Activated T-cell treated with anti-CD3 and anti-CD28 coated beads, Interleukin-2, amount 50 U/mL, for 72 hours (primary cell): ENCODE data around the gene SPANXA2. TPM values are rescaled to one million over a fixed set of nuclear protein-coding genes. Genes with fewer than 3 reads are reported as not detected.
"Not testable (repeated sequence)": the region's sequence is repeated elsewhere in the genome, so short reads cannot be mapped to it uniquely, and the experiment has no call there.

Experiments used
- ATAC-seq, 2 donors: fragments of 150-1000 bp; cut with Tn5 transposase; replicated peaks in 1 of 2; 2 replicates each; pipeline ENCODE4 v1.10.0; 2021; ENCODE audit warnings: moderate library complexity in 2 of 2, mild to moderate bottlenecking in 1 of 2
- DNase-seq, 2 donors: peaks; one replicate each; pipeline ENCODE4 v3.0.0; 2021 to 2022; ENCODE audit warnings: mixed read lengths in 1 of 2
- H3K27ac Mint-ChIP-seq: one replicate; pipeline ENCODE4 v1.8.0; 2022; ENCODE audit warnings: mild to moderate bottlenecking, moderate library complexity, mixed read lengths
- H3K27me3 Mint-ChIP-seq: one replicate; pipeline ENCODE4 v1.8.0; 2022; ENCODE audit warnings: low read depth, mixed read lengths
- H3K36me3 Mint-ChIP-seq, 2 donors: one replicate each; pipeline ENCODE4 v1.8.0; 2022; ENCODE audit warnings: mixed read lengths in 2 of 2, mild to moderate bottlenecking in 1 of 2; ENCODE audit not compliant: insufficient read depth in 2 of 2
- H3K4me1 Mint-ChIP-seq: one replicate; pipeline ENCODE4 v1.8.0; 2022; ENCODE audit warnings: low read depth, mixed read lengths
- H3K4me3 Mint-ChIP-seq, 2 donors: one replicate each; pipeline ENCODE4 v1.8.0; 2022; ENCODE audit warnings: mild to moderate bottlenecking in 2 of 2, mixed read lengths in 2 of 2, moderate library complexity in 2 of 2
- H3K9me3 Mint-ChIP-seq, 2 donors: one replicate each; pipeline ENCODE4 v1.8.0; 2022; ENCODE audit warnings: mixed read lengths in 2 of 2
- total RNA-seq, 2 donors: library from RNA; stranded (reverse); gene quantifications; one replicate each; pipeline ENCODE4 v1.2.3, GENCODE V29; 2022

Gene SPANXA2, protein sequence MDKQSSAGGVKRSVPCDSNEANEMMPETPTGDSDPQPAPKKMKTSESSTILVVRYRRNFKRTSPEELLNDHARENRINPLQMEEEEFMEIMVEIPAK
- not detected for total RNA-seq

- H3K4me1 Mint-ChIP-seq, DNase-seq, ATAC-seq, H3K36me3 Mint-ChIP-seq, H3K27me3 Mint-ChIP-seq, H3K4me3 Mint-ChIP-seq, H3K9me3 Mint-ChIP-seq, H3K27ac Mint-ChIP-seq: not testable (repeated sequence)
Measured at GRCh38 chrX:141589408-141589807, at the start of gene SPANXA2. Gene SPANXA2, plus strand, starts transcription at chrX:141589708. Its CDS starts 60 bp downstream, at chrX:141589768.

GRCh38 chrX:141542551-141542950 lies 47.0 kb upstream of the SPANXA2 start:
- not testable (repeated sequence) for ATAC-seq, H3K27me3 Mint-ChIP-seq, H3K9me3 Mint-ChIP-seq, DNase-seq, H3K36me3 Mint-ChIP-seq, H3K27ac Mint-ChIP-seq, H3K4me1 Mint-ChIP-seq, H3K4me3 Mint-ChIP-seq

DNA sequence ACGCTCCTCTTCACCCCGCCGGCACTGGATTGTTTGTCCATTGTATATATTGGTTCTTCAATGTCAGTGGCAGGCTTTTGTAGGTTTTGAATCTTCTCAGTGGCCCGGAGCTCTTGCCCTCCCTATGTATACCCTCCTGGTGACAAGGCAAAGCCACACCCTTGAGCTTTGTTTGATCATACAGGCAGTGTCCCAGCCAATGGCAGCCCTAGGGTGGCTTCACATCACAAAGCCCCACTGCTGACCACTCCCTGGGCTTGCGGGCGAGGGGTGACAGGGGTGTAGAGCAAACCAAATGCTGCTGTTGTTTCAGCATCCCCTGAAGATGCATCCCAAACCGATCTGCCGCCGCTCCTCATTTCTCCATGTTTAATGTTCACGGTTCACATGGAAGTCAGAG lies 4.9 kb upstream of the SPANXA2 start, which contains the start of gene SPANXA1:
Gene SPANXA1, minus strand, starts transcription at position 101 of the 400 bp plus-strand sequence. Its CDS starts 60 bp downstream, at position 41.
- not testable (repeated sequence) for H3K27me3 Mint-ChIP-seq

GRCh38 chrX:141609111-141609510 lies 19.6 kb downstream of the SPANXA2 start:
- Mint-ChIP-seq H3K4me1 (no peaks in the 10 kb centered on the region), H3K27me3 (no peaks in the 10 kb centered on the region), H3K27ac (no peak overlapping the region), H3K36me3 (no peaks in the 10 kb centered on the region), H3K9me3 (peaks cover 2 to 6% of the 10 kb centered on the region in 2 donors), H3K4me3 (no peak overlapping the region)
- no peak for DNase-seq
- ATAC-seq: no peak

More for the DNA sequence above, 4.9 kb upstream of the SPANXA2 start, which contains the start of gene SPANXA1:
- not testable (repeated sequence) for H3K9me3 Mint-ChIP-seq, H3K4me1 Mint-ChIP-seq, ATAC-seq, H3K36me3 Mint-ChIP-seq, DNase-seq, H3K4me3 Mint-ChIP-seq, H3K27ac Mint-ChIP-seq

- Mint-ChIP-seq H3K27me3 (peaks cover 6% of the 10 kb centered on the region), H3K4me3 (no peak overlapping the region), H3K27ac (no peak overlapping the region), H3K4me1 (no peaks in the 10 kb centered on the region), H3K36me3 (no peaks in the 10 kb centered on the region), H3K9me3 (peaks cover 0 to 4% of the 10 kb centered on the region in 2 donors)
- ATAC-seq: no peak
- DNase-seq: no peak
Measured at GRCh38 chrX:141619336-141619735, 29.8 kb downstream of the SPANXA2 start.

DNA sequence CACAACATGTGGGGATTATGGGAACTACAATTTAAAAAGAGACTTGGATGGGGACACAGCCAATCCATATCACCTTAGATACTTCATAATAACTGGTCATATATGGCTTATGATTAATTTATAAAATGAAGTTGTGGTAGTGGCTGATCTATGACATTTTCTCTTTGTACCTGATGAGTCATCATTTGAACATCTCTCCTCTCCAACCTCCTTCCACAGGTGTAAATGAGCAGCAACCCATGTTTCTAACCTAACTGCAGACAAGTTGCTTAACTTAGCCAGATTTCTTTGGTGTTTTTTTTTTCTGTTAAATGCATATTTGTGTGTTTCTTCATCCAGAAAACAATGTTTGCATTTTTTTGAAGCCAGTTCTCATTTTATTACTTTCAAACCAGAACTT lies 42.6 kb downstream of the SPANXA2 start:
- ATAC-seq (no peak), DNase-seq (no peak)
- H3K4me1 Mint-ChIP-seq: no peaks in the 10 kb centered on the region
- no peaks in the 10 kb centered on the region for H3K36me3 Mint-ChIP-seq
- H3K4me3 Mint-ChIP-seq: no peak overlapping the region
- H3K9me3 Mint-ChIP-seq: peaks cover 3 to 6% of the 10 kb centered on the region in 2 donors
- H3K27ac Mint-ChIP-seq: no peak overlapping the region
- H3K27me3 Mint-ChIP-seq: no peaks in the 10 kb centered on the region

DNA sequence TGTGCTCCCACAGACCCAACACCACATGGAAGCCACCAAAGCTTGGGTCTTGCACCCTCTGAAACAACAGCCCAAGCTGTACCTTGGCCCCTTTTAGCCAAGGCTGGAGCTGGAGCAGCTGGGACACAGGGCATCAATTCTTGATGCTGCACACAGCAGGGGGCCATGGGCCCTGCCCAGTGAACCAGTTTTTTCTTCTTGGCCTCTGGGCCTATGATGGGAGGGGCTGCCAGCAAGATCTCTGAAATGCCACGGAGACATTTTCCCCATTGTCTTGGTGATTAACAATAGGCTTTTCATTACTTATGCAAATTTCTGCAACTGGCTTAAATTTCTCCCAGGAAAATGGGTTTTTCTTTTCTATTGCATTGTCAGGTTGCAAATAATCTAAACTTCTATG lies 49.0 kb downstream of the SPANXA2 start:
- no peaks in the 10 kb centered on the region for H3K4me1 Mint-ChIP-seq
- DNase-seq: no peak

More for the DNA sequence above, 49.0 kb downstream of the SPANXA2 start:
- no peaks in the 10 kb centered on the region for H3K36me3 Mint-ChIP-seq
- ATAC-seq: no peak
- no peak overlapping the region for H3K27ac Mint-ChIP-seq
- no peaks in the 10 kb centered on the region for H3K27me3 Mint-ChIP-seq
- peaks cover 3 to 6% of the 10 kb centered on the region in 2 donors for H3K9me3 Mint-ChIP-seq
- no peak overlapping the region for H3K4me3 Mint-ChIP-seq

Other genes with a start within 250 kb of the SPANXA2 start
- not detected for gene SPANXA1, start 5.0 kb upstream of the SPANXA2 start, total RNA-seq
- not detected for gene SPANXD, start 109.0 kb downstream of the SPANXA2 start, total RNA-seq
- not detected for gene MAGEC3, start 248.6 kb downstream of the SPANXA2 start, total RNA-seq